ENCODE data around the gene CTDSP2.
"Not testable (repeated sequence)": the region's sequence is repeated elsewhere in the genome, so short reads cannot be mapped to it uniquely, and the experiment has no call there.

Gene CTDSP2, protein sequence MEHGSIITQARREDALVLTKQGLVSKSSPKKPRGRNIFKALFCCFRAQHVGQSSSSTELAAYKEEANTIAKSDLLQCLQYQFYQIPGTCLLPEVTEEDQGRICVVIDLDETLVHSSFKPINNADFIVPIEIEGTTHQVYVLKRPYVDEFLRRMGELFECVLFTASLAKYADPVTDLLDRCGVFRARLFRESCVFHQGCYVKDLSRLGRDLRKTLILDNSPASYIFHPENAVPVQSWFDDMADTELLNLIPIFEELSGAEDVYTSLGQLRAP

DNA sequence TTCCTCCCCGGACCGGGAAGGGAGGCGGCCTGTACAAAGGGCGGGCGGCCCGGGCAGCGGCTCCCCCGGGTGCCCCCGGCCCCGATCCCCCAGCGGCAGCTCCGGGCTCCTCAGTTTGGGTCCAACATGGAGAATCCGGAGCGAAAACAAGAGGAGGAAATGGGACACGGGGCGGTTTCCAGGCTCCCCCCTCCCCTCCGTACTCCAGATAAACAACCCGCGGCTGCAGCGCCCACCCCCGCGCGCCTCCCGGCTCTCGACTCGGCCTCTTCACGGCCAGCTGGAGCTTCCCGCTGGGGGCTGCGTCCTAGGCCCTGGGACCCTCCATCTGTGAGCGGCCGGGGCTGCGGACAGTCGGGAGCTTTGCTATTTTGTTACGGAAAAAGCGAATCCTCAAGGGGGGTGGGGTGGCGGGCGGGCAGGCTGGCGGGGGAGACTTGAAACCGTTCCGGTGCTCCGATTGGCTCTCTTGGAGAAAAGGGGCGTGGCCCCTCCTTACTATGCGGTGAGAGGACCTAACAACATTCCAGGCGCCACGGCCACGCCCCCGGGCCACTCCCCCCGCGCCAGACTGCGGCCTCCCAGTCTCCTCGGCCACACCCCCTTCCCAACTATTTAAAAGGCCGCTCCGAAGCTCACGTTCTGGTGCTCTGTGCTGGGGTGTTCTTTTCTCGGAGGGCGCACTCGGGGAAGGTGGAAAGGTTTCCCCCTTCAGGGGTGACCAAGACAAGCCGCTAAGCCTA, at the start of gene CTDSP2:
Gene CTDSP2 (minus strand): TSS at position 153 of the 743 bp plus-strand sequence. CDS start 294 bp downstream, outside the sequence.
- DNase-seq (ENCODE audit: low read depth in 3 of 3, low spot score in 1 of 3): peak; percentile 74 to 77 (median 77)

DNA sequence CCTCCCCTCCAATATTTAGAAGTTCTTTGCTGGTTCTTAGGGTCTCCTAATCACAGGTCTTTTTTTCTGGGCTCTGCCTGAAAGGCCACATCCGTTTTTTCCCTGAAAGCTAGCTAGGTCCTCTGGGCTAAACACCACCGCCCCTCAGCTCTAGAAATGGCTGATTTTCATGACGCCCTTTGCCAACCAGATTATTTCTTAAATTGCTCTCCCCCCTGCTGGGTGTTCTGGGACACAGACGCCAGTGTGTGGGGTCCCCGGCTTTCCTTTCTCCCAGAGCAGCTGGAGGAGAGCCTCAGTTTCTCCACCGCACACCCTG, 49.5 kb upstream of the CTDSP2 start:
- DNase-seq (ENCODE audit: low read depth in 3 of 3, low spot score in 1 of 3): no peak

DNA sequence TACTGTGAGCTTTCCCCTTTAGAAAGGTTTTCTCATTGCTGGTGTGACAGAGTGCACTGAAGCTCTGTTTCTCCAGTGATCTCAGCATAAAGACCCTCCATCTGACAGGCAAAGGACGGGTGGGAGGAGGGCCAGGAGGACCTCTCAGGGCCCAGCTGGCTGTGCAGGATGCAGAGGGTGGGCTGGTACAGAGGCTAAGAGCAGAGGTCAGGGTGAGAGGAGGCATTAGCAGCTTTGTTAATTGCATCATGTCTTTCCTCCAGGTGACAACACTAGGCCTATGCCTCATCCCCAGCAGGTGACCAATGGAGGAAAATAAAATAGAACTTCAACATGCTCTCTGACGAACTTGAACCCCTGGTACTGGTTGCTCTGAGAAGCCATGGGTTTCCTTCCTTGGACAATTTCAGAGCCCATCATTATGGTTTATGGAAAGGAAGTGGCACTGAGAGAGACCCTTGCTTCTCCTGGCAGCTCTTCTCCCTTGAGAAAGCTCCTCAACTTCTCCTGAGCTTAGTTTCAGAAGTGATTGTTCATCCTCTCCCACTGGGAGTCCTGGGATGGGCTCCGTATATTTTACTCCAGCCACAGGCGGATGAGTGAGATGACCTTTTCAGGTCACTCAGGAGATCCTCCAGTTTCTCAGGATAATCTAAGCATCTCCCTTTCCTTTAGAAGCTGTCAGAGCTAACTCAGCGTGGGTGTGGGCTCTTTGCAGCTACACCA, 49.0 kb upstream of the CTDSP2 start:
- no peak for DNase-seq (ENCODE audit: low read depth in 3 of 3, low spot score in 1 of 3)

DNA sequence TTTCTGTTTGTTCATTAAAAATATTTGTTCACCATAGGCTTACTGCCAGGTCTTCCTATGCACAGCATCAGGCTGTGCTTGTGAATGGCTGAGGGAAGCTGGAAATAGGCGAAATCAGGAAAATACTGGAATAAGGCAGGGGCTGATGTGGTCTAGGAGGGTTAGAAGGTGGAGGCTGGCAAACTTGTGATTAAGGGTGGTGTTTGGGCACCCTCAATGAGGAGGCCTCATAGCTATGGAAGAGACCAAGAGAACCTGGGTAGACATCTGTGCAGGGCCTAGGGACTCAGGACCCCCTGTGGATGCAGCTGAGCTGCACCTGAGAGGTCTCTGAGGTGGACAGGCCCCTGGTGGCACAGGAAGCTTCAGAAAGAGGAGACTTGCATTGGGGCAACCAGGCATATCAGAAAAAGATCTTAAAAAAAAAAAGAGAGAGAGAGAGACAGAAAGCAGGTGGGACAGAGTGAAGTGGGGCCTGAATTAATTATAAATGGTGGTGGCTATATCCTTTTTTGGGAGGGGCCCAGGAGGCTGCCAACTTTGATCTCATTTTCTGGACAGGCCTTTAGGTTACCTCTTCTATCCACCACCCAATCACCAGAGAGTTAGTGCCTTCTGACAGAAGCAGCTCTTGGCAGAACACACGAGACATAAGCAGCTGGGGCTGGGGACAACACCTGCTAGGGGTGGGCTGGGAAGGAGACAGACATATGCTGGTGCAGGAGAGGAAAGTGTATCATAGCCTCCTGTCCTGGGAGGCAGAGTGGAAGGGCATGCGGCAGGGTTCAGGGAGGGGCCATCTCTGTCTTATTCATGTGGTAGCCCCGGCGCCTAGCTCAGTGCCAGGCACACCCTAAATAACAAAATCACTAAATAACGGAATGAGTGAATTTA, 48.1 kb upstream of the CTDSP2 start:
- DNase-seq (ENCODE audit: low read depth in 3 of 3, low spot score in 1 of 3): no peak

DNA sequence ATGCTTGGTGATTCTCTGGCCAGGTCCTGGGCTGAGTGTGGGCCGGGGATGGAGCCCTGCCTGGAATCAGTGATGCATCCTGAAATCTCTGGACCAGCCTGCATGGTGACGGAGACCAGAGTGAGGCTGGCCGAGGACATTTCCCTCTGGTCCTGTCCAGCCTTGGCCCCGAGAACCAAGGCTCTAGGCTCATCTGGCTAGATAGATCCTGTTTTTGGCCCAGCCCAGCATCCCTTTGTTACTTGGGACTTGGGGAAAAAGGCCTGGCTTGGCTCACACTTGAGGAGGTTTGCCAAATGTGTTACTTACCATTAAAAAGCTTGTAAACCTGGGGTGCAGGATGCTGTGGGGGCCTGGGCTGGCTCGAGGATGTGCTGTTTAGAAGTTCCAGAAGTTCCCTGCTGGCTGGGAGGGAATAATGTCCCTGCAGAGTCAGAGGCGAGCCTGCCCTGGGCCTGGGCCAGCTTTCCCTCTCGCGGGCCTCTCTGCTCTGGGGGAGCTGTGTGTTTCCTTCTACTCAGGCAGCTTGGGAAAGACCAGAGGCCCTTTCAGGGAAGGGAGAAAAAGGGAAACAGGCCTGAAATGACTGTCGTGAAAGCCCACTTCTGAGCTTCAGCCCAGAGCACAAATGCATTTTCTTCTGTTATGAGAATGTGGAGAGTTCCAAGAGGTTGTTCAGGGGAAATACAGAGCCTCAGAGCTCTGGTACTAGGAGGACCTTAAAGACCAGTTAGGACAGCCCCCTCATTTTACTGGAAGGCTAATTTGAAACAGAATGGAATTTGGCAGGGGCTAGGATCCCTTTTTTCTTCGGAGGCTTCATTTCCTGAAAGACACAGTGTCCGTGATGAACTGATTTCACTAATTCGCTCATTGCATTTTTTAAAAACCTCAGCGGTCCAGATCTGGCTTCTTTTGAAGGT, 47.2 kb upstream of the CTDSP2 start:
- no peak for DNase-seq (ENCODE audit: low read depth in 3 of 3, low spot score in 1 of 3)

DNA sequence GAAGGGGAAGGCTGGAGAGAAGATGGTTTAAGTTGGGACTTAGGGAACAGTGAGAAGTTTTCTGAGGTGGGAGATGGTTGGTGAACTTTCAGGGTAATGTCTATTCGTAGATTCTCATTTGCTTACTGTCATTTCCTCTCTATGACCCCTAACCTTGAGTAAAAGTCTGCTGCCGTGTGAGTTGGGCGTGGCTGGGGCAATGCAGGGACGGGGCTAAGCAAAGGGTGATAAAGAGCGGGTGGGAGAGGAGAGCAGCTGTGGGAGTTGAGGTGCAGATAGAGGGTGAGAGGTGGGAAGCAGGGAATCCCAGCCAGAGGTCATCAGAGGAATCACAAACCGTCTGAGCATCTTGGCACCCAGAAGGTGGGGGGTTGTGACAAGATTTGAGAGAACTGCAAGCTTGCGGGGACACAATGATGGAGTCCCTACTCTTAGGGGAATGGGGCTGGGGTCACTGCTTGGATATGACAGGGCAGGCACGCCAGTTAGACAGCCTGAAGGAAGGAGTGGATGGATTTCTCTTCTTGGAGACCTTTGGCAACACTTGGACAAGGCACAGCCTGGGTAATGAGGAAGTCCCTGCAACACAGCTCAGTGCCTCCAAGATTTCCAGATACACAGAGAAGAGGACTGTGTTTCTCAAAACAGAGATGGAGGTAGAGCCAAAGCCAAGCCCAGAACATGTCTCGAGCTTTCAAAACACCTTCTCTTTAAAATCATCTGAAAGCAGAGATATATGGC, 45.9 kb upstream of the CTDSP2 start:
- no peak for DNase-seq (ENCODE audit: low read depth in 3 of 3, low spot score in 1 of 3)

DNA sequence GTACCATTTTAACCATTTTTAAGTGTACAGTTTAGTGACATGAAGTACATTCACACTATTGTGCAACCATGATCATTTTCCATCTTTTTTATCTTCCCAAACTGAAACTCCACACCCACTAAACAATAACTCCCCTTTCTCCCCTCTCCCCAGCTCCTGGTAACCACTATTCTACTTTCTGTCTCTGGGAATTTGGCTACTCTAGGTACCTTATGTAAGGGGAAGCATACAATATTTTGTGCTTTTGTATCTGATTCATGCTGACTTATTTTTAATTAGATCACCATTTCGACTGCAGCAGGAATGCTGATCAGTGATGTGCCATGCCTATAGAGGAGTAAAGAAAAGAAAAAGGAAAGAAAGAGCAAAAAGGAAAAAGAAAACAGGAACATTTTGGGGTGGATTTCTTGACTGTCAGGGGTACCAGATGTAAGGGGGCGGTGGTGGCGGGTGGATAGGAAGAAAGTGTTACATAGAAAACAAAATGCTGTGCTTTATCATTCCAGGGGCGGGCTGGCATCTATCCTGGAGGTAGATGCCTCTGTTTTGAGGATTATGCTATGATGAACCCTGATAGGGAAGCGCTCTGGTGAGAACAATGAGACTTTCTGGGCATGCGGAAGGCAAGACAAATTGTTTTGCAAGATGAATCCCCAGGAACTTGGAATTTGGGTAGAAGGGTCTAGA, 45.2 kb upstream of the CTDSP2 start:
- DNase-seq (ENCODE audit: low read depth in 3 of 3, low spot score in 1 of 3): no peak

DNA sequence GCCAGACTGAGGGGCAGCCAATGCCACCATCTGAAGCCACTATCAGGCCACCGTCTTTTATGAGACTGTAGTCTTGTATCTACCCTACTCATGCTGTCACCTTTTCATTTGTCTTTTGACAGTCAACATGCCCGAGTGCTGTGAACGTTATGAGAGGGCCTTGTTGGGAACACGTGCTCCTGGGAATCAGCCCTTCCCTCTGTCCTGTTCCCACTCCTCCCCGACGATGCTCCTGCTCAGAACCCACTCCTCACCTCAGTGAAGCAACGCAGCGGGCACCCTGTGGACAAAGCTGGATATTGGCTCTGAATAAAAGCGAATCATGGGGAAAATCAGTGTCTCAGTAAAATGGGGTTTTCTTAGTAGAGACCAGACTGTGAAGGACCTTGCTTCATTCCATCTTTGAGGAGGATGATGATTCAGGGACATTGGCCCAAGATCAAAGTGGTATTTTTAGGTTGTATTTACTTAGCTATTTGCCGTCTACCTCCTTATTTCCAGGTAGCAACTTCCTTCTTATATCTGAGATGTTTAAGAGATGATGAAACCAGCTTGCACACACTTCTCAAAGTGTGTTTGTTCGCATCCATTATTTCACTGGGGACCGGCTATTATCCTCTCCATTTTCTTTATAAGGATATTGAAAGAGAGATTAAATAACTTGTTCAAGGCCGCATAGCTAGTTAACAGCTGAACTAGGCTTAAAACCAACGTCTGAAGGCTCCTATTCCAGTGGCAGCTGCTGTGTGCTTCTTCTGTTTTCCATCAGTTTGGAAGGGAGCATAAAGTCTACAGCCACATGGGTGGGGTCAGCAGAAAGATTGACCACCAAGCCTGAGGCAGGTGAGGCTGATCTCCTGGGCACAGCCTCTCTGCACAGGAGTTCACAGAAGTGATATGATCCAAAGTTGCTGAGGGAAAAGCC, 43.9 kb upstream of the CTDSP2 start:
- no peak for DNase-seq (ENCODE audit: low read depth in 3 of 3, low spot score in 1 of 3)

DNA sequence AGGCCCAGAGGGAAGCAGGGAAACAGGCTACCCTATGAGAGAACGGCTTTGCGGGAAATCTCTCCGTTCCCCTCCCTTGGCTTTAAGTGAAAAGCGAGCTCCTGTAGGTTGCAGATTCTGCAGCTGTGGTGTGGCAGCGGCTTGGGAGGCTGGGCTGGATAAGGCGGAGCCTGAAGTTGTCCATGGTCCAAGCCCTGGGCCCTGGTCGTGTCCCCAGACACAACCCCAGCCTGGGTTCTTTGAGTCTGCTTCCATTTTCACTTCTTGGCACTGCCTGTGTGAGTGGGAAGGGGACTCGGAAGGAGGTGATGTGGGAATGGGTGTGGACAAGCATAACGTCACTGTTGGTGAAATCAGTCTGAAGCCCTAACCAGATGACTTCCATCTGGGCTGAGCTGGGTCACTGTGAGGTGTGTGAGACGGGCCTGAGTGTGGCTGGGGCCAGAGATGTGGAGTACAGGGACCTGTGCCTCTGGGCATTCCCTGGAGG, 43.0 kb upstream of the CTDSP2 start:
- DNase-seq (ENCODE audit: low read depth in 3 of 3, low spot score in 1 of 3): no peak

DNA sequence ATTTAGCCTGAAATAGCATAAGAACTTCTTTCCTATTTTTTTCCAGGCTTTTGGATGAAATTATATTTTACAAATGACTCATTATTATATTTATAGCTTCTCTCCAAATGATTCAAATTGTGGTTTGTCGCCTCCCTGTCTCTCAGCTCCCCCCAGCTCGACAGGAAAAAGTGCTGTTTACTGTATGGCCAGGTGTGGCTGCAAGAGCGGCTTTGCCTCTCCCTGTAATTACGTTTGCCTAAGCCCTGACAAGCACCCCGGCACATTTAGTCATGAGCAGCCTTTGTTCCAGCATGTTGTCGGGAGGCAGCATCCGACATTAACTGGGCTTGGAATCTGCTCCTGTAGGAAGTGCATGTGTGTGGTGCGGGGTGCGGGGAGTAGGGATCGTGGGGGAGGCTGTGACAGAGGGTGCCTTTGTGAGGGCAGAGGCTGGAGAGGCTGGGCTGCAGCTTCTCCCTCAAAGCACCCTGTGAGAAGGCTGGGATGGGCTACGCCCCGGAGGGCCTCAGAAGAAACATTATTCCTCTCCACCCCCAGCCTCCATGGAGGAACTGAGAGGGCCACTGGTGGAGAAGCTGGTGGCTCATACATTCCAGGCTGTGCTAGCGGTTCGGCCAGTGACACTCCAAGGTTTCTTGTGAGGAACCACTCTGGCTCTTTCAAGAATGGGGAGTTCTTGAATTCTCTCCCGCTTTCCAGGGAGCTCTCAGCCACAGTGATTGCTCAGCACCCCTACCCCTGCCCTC, 42.1 kb upstream of the CTDSP2 start:
- no peak for DNase-seq (ENCODE audit: low read depth in 3 of 3, low spot score in 1 of 3)

DNA sequence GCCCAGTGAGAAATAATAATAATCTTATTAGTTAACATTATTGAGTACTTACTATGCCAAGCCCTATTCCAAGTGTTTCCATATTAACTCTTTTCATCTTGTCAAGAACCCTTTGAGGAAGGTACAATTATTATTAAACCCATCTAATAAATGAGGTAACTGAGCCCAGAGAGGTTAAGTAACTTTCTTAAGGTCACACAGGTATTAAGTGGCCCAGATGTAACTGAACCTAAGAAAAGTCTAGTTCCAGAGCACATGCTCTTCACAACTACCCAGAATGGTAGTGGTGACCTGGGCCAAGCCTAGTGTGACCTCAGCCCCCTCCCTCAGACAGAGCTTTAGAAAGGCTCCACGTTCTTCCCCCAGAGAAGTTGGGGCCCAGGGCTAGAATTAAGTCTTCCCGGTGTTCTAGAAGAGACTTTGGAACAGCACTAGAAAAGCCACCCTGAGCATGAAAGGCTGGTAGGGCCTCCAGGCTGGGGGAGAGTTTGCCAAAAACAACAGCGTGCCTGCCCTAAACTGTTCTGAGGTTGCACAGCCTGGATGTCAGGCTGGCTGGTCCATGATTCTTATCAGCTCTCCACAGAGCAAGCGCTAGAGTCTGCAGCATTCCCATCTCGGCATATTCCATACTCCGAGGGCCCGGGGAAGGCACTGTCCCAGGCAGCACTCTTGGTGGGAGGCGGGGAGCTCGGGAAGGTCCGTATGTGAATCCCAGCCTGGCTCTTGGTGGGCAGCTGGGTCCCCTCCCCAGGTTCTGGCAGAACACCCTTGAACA, 41.3 kb upstream of the CTDSP2 start:
- DNase-seq (ENCODE audit: low read depth in 3 of 3, low spot score in 1 of 3): no peak

DNA sequence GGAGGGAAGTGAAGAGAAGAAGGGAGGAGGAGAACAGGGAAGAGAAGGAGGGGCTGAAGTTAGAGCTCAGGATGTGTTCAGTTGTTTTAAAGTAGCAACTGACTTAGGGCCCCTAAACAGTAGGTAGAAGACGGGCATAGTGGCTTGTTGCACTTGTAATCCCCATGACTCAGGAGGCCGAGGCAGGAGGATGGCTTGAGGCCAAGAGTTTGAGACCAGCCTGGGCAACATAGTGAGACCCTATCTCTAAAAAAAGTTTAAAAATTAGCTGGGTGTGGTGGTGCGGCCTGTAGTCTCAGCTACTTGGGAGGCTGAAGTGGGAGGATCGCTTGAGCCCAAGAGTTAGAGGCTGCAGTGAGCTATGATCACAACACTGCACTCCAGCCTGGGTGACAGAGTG, 40.4 kb upstream of the CTDSP2 start:
- not testable (repeated sequence) for DNase-seq (ENCODE audit: low read depth in 3 of 3, low spot score in 1 of 3)

DNA sequence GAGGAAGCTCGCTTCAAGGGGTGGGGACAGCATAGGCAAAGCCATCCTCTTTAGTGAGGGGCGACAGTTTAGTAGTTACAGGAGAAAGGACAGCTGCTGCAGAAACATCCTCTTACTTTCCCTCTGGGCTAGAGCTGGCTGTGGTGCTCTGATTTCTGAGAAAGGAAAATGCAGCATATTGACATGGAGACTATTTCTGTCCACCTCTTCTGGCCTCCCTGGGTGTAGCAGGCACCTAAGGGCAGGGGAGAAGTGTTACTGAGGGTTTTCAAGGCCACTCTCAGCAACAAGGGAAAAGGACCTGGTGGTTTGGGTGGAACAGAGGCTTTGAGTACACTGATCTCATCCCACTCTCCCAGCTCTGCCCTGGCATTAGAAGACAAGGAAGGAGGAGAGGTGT, 40.0 kb upstream of the CTDSP2 start:
- DNase-seq (ENCODE audit: low read depth in 3 of 3, low spot score in 1 of 3): no peak

DNA sequence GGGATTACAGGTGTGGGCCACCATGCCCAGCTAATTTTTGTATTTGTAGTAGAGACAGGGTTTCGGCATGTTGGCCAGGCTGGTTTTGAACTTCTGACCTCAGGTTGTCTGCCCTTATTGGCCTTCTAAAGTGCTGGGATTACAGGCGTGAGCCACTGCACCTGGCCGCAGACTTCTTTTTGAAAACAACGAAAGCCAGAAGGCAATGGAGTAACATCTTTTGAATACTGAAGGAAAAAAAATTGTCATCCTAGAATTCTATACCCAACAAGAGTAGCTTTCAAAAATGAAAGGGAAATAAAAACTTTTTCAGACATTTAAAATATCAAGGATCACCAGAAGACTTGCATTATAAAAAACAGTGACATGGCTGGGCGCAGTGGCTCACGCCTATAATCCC, 38.7 kb upstream of the CTDSP2 start:
- DNase-seq (ENCODE audit: low read depth in 3 of 3, low spot score in 1 of 3): no peak

DNA sequence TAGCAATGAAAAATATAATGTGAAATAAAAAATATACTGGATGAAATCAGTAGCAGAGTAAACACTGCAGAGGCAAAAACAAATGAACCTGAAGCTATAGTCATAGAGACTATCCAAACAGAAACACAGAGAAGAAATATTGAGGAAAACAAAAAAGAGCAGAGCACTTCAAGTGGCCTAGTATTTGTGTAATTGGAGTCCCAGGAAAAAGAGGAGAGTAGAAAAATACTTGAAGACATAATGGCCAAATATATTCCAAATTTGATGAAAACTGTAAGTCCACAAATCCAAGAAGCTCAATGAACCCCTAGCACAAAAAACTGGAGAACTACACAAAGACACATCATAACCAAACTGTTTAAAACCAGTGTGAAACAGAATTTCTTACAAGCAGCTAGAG, 37.2 kb upstream of the CTDSP2 start:
- no peak for DNase-seq (ENCODE audit: low read depth in 3 of 3, low spot score in 1 of 3)

DNA sequence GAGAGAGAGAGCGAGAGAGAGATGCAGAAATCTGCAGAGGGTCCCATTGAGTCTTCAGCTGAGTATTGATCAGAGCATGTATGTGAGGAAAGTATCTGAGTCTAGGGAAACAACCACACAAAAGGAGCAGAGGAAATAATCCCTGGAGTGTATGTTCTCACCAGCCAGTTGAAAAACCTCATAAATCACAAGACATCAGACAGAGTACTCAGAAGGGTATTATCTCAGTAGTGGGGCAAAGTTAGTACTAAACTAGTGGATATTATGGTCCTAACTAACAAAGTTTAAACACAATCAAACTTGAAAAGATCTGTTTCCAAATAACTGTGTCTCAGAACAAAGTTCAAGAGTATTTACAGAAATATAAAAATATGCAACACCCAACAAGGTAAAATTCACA, 36.5 kb upstream of the CTDSP2 start:
- no peak for DNase-seq (ENCODE audit: low read depth in 3 of 3, low spot score in 1 of 3)

Measured in stimulated activated CD4-positive, alpha-beta T cell treated with anti-CD3 and anti-CD28 coated beads, TNF-alpha, amount 100 ng/mL, for 1 hour (primary cell).